Upper lobe of right lung (tissue), 1 donor: ENCODE data around the gene MYO5B. TPM values are rescaled to one million over a fixed set of nuclear protein-coding genes. Genes with fewer than 3 reads are reported as not detected.

Source experiments
- ATAC-seq: fragments of 200-7000 bp; cut with Tn5 transposase; one replicate; pipeline ENCODE4 v1.9.1; 2020; ENCODE audit warnings: mild to moderate bottlenecking, moderate library complexity
- DNase-seq: peaks from one replicate; pipeline ENCODE4 v3.0.0-alpha.2; 2020
- H3K27ac ChIP-seq: fragments of 200-600 bp; one replicate; pipeline ENCODE4 v1.8.0; 2022
- H3K27me3 ChIP-seq: fragments of 200-600 bp; one replicate; pipeline ENCODE4 v1.8.0; 2022; ENCODE audit warnings: mild to moderate bottlenecking
- H3K36me3 ChIP-seq: fragments of 200-600 bp; one replicate; pipeline ENCODE4 v1.8.0; 2022
- H3K4me1 ChIP-seq: fragments of 200-600 bp; one replicate; pipeline ENCODE4 v1.8.0; 2022
- H3K4me3 ChIP-seq: fragments of 200-600 bp; one replicate; pipeline ENCODE4 v1.8.0; 2022; ENCODE audit warnings: mild to moderate bottlenecking
- H3K9me3 ChIP-seq: fragments of 200-600 bp; one replicate; pipeline ENCODE4 v1.8.0; 2022
- intact Hi-C: fragments of 100-400 bp; cut with DNase I; formaldehyde crosslinking; loops from one replicate; pipeline ENCODE4 v1.11.0; 2022
- total RNA-seq: library from RNA; stranded (reverse); fragmentation: NEBNext Ultra II Directional; extraction: Animal tissue kit (Norgen Biotek cat#: 25700); gene quantifications from one replicate; pipeline ENCODE4 v1.2.1, GENCODE V29; 2021
- TF ChIP-seq, protein P1 (sequence below): fragments of 200-600 bp; IDR thresholded peaks from one replicate; pipeline ENCODE4 v1.8.0; 2022; ENCODE audit warnings: antibody characterized with exemption
- donor health status: DM: no; HTN: yes; CAD: no; lungs with severe emphysema.

The MYO5B gene
- total RNA-seq, 1 donor from 2014 or later = 31.6 TPM

DNA sequence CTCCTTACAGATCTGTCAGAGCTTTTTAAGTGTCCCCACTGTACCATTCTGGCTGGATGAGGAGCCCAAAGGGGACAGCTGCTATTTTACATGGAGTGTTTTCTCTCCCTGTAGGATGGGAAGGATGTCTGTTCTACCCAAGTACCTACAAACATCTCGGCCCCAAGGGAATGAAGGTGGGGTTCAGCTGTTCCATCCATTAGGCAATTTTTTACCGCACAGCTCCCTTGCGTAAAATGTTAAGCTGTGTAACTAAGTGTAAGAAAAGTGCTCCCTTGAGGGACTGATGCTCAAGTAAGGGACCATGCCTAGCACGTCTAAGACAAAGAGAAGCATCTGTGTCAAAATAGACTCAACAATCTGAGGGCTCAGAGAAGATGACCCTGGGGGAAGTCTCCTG lies 180.3 kb downstream of the MYO5B start:
- TF ChIP-seq, protein P1, sequence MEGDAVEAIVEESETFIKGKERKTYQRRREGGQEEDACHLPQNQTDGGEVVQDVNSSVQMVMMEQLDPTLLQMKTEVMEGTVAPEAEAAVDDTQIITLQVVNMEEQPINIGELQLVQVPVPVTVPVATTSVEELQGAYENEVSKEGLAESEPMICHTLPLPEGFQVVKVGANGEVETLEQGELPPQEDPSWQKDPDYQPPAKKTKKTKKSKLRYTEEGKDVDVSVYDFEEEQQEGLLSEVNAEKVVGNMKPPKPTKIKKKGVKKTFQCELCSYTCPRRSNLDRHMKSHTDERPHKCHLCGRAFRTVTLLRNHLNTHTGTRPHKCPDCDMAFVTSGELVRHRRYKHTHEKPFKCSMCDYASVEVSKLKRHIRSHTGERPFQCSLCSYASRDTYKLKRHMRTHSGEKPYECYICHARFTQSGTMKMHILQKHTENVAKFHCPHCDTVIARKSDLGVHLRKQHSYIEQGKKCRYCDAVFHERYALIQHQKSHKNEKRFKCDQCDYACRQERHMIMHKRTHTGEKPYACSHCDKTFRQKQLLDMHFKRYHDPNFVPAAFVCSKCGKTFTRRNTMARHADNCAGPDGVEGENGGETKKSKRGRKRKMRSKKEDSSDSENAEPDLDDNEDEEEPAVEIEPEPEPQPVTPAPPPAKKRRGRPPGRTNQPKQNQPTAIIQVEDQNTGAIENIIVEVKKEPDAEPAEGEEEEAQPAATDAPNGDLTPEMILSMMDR = no peak
- no peaks in the 10 kb centered on the region for H3K36me3 ChIP-seq
- H3K27ac ChIP-seq = no peak overlapping the region
- DNase-seq (no peak), ATAC-seq (no peak)
- H3K4me1 ChIP-seq = no peaks in the 10 kb centered on the region
- intact Hi-C loops = no loop called here
- H3K9me3 ChIP-seq = no peaks in the 10 kb centered on the region
- H3K27me3 ChIP-seq = no peaks in the 10 kb centered on the region
- no peak overlapping the region for H3K4me3 ChIP-seq

DNA sequence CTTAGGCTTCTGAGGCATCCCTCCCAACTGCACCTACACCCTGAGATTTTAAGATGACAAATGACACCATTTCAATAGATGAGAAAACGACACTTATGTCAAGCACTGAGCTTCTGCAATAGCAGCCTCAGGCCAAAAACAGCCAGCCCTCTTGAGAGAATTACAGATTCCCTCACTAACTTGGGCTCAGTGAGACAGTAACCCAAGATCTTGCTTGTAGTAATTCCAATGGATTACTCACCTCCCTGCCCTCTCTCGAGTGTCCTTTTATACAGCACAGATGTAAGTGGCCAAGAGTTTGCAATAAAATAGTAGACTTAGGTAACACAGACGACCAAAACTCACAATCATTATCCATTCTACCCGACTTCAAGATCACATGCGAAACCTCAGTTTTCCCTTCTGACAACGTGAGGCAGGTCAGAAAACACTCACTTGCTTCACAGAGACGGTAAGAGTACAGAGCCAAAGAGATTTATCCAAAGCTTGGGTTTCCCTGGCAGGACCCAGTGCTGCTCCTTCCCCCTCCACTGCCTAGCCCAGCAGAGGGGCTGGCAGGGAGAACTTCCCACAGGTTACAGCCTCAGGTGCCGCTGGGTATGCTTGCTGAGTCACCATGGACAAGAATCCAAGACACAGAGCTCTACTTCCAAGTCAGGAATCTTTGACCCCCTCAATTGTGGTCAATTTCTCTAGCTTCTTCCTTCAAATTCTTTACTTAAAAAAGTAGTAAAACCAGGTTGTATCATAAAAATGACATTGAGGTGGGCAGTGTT lies 181.4 kb downstream of the MYO5B start:
- H3K27me3 ChIP-seq = no peaks in the 10 kb centered on the region
- peak; percentile 32 for ATAC-seq

DNA sequence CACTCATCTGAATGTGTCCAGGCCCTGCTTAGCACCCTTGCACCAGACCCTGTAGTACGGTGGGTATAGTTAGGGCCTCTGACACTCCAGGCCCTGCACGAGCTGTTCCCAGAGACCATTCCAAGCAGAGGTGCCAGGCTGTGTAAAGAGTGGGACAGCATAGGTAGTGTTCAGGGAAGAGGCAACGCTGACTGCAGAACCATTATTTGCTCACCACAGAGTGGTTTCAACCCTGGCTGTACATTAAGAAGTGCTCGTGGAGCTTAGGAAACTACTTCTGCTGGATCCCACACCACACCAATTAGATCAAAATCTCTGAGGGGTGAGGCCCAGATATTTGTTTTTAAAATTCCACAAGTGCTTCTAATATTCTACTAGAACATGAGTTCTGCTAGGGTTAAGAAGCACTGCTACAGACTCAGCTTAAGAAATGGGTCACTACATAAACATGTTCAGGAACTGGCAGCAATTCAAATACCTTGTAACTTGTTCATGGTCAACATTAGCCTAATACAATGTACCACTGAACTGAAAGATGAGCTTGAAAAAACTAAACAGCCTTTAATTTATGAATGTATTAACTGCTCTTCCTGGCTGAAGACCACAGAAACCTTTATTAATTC lies 183.0 kb downstream of the MYO5B start:
- TF ChIP-seq, protein P1 = no peak
- H3K27me3 ChIP-seq = no peaks in the 10 kb centered on the region
- H3K9me3 ChIP-seq = no peaks in the 10 kb centered on the region
- no peaks in the 10 kb centered on the region for H3K36me3 ChIP-seq
- peak overlapping the region; percentile 18 for H3K27ac ChIP-seq
- intact Hi-C loops = no loop called here
- no peaks in the 10 kb centered on the region for H3K4me1 ChIP-seq
- ATAC-seq = peak; percentile 61
- H3K4me3 ChIP-seq = no peak overlapping the region
- DNase-seq = no peak

More for the DNA sequence above, 181.4 kb downstream of the MYO5B start:
- no peak overlapping the region for H3K27ac ChIP-seq
- H3K4me1 ChIP-seq = no peaks in the 10 kb centered on the region
- H3K9me3 ChIP-seq = no peaks in the 10 kb centered on the region
- H3K4me3 ChIP-seq = no peak overlapping the region
- TF ChIP-seq, protein P1 = no peak
- intact Hi-C loops = no loop called here
- H3K36me3 ChIP-seq = no peaks in the 10 kb centered on the region
- no peak for DNase-seq

DNA sequence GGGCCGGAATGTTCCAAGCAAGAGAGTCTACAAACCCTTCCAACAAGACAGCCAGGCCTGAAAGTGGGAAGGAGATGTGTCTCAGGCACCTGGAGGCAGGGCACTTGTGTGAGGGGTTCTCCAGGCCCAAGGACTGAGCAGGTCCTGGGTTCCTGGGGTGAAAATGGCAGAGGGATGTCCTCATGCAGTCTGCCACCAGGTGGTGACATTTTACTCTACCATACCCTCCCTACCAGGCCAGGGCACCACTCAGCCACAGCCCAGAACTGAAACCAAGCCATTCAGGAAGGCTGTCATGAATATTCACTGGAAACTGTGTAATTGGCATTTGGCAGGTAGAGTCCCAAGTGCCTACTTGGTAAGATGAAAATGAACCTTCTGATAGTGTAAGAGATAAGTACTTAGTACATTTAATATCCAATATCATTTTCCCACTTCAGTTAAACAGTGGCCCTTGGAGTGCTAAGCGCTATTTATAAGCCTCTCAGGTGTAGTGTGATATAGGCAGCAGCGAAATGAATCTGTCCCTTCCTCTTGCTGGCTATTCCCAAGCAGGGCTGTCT lies 185.1 kb downstream of the MYO5B start:
- intact Hi-C loops = no loop called here
- no peaks in the 10 kb centered on the region for H3K4me1 ChIP-seq
- TF ChIP-seq, protein P1 = peak; percentile 63
- no peaks in the 10 kb centered on the region for H3K36me3 ChIP-seq
- no peaks in the 10 kb centered on the region for H3K9me3 ChIP-seq
- peak; percentile 89 for ATAC-seq
- peak; percentile 71 for DNase-seq
- H3K27me3 ChIP-seq = no peaks in the 10 kb centered on the region
- no peak overlapping the region for H3K4me3 ChIP-seq
- H3K27ac ChIP-seq = peak overlapping the region; percentile 4

DNA sequence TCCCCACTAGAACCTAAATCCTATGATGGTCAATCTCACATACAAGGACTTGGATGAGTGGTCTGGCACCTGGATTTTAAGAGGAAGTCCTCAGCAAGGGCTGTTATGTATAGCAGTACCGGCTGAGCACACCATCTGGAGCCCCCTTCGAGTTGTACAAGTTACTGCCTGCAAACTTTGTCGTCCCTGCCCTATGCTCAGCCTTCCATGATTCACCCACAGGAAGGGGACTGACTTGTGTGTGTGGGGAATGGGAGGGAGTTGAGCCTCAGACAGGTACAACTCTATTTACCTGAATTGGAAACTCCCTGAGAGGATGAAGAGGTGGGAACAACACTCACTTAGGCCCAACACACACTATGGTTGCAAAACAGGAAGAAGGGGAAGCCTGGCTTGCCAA lies 186.6 kb downstream of the MYO5B start:
- no peaks in the 10 kb centered on the region for H3K27me3 ChIP-seq
- ATAC-seq = no peak
- no peaks in the 10 kb centered on the region for H3K9me3 ChIP-seq
- no peak overlapping the region for H3K4me3 ChIP-seq
- TF ChIP-seq, protein P1 = no peak
- H3K27ac ChIP-seq = no peak overlapping the region
- no peak for DNase-seq
- intact Hi-C loops = no loop called here
- no peaks in the 10 kb centered on the region for H3K36me3 ChIP-seq
- no peaks in the 10 kb centered on the region for H3K4me1 ChIP-seq
